Measurements from ENCODE around the gene MAGEA12.
"Not testable (repeated sequence)": the region's sequence is repeated elsewhere in the genome, so short reads cannot be mapped to it uniquely, and the experiment has no call there.

Gene MAGEA12

GRCh38 chrX:152761582-152761981, 28.0 kb downstream of the MAGEA12 start:
- DNase-seq (ENCODE audit: low spot score): not testable (repeated sequence)

GRCh38 chrX:152766562-152766961, 33.0 kb downstream of the MAGEA12 start:
- DNase-seq (ENCODE audit: low spot score): not testable (repeated sequence)

GRCh38 chrX:152769549-152770289, 36.2 kb downstream of the MAGEA12 start, which contains the start of gene MAGEA6:
Gene MAGEA6, minus strand, starts transcription at chrX:152769689. Its CDS starts 2,039 bp downstream, at chrX:152767650.
- not testable (repeated sequence) for DNase-seq (ENCODE audit: low spot score)

GRCh38 chrX:152787062-152787461, 53.5 kb downstream of the MAGEA12 start:
- DNase-seq (ENCODE audit: low spot score): not testable (repeated sequence)

Measured in CD4-positive, alpha-beta T cell treated with Interleukin-2 at 100 ng/mL for 4 hours (primary cell).